ENCODE data around the gene ZBTB8OS. TPM values are rescaled to one million over a fixed set of nuclear protein-coding genes. Genes with fewer than 3 reads are reported as not detected.

Gene ZBTB8OS
- polyA plus RNA-seq, 1 donor from 2014 or later: 96.7 TPM

GRCh38 chr1:32618673-32619221 lies 31.6 kb downstream of the ZBTB8OS start:
- Histone ChIP-seq H3F3A (ENCODE audit: insufficient read depth, low read length, poor library complexity, severe bottlenecking) (no peaks in the 10 kb centered on the region), H3K79me2 (replicated peaks; ENCODE audit: insufficient read depth, low read length) (no peaks in the 10 kb centered on the region), H2AFZ (ENCODE audit: low read depth, low read length) (no peak overlapping the region), H3K9me2 (ENCODE audit: insufficient read depth, low read length) (no peaks in the 10 kb centered on the region), H3K9ac (ENCODE audit: low read length) (no peak overlapping the region), H4K20me1 (ENCODE audit: insufficient read depth) (no peaks in the 10 kb centered on the region), H3K36me3 (ENCODE audit: insufficient read depth, low read length) (no peaks in the 10 kb centered on the region), H3K4me2 (ENCODE audit: low read length) (no peak overlapping the region), H3K27ac (ENCODE audit: low read length) (no peak overlapping the region), H3K9me3 (ENCODE audit: low read length) (no peaks in the 10 kb centered on the region), H3K4me3 (ENCODE audit: low read length) (no peak overlapping the region), H3K27me3 (ENCODE audit: insufficient read depth, low read depth, low read length) (no peaks in the 10 kb centered on the region)
- TF ChIP-seq MXI1 (conservative IDR thresholded peaks at IDR 0.05; ENCODE audit: poor library complexity, severe bottlenecking) (no peak), EZH2 (IDR thresholded peaks at IDR 0.05; ENCODE audit: borderline replicate concordance, insufficient read depth, low read length, poor library complexity, severe bottlenecking) (no peak), CTCF (IDR thresholded peaks at IDR 0.05; ENCODE audit: poor library complexity, severe bottlenecking) (no peak), POLR2AphosphoS5 (IDR thresholded peaks at IDR 0.05) (no peak), REST (IDR thresholded peaks at IDR 0.05; ENCODE audit: borderline replicate concordance) (no peak), RAD21 (conservative IDR thresholded peaks at IDR 0.05) (no peak), EP300 (conservative IDR thresholded peaks at IDR 0.05; ENCODE audit: poor library complexity, severe bottlenecking) (no peak), SMC3 (conservative IDR thresholded peaks at IDR 0.05; ENCODE audit: poor library complexity) (no peak), TAF1 (IDR thresholded peaks at IDR 0.05; ENCODE audit: low read depth) (no peak)

DNA sequence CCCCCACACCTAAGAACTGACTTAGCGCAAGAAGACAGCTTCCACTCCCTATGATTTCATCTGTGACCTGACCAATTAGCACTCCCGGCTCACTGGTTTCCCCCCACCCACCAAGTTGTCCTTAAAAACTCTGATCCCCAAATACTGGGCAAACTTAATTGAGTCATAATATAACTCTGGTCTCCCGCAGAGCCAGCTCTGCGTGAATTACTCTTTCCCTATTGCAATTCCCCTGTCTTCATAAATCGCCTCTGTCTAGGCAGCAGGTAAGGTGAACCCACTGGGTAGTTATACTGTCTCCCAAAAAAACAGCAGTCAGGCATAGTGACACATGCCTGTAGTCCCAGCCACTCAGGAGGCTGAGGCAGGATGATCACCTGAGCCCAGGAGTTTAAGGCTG lies 36.9 kb downstream of the ZBTB8OS start:
- H2AFZ ChIP-seq (ENCODE audit: low read depth, low read length): no peak overlapping the region
- no peaks in the 10 kb centered on the region for H3F3A ChIP-seq (ENCODE audit: insufficient read depth, low read length, poor library complexity, severe bottlenecking)
- TF ChIP-seq MXI1 (conservative IDR thresholded peaks at IDR 0.05; ENCODE audit: poor library complexity, severe bottlenecking) (no peak), TAF1 (IDR thresholded peaks at IDR 0.05; ENCODE audit: low read depth) (no peak), POLR2AphosphoS5 (IDR thresholded peaks at IDR 0.05) (no peak), SMC3 (conservative IDR thresholded peaks at IDR 0.05; ENCODE audit: poor library complexity) (no peak), EZH2 (IDR thresholded peaks at IDR 0.05; ENCODE audit: borderline replicate concordance, insufficient read depth, low read length, poor library complexity, severe bottlenecking) (no peak), REST (IDR thresholded peaks at IDR 0.05; ENCODE audit: borderline replicate concordance) (no peak), CTCF (IDR thresholded peaks at IDR 0.05; ENCODE audit: poor library complexity, severe bottlenecking) (no peak), EP300 (conservative IDR thresholded peaks at IDR 0.05; ENCODE audit: poor library complexity, severe bottlenecking) (no peak), RAD21 (conservative IDR thresholded peaks at IDR 0.05) (no peak)
- no peak overlapping the region for H3K9ac ChIP-seq (ENCODE audit: low read length)
- H3K36me3 ChIP-seq (ENCODE audit: insufficient read depth, low read length): no peaks in the 10 kb centered on the region
- no peak overlapping the region for H3K27ac ChIP-seq (ENCODE audit: low read length)
- no peaks in the 10 kb centered on the region for H3K9me2 ChIP-seq (ENCODE audit: insufficient read depth, low read length)
- no peaks in the 10 kb centered on the region for H3K27me3 ChIP-seq (ENCODE audit: insufficient read depth, low read depth, low read length)
- no peaks in the 10 kb centered on the region for H3K9me3 ChIP-seq (ENCODE audit: low read length)
- H3K4me3 ChIP-seq (ENCODE audit: low read length): no peak overlapping the region
- no peak overlapping the region for H3K4me2 ChIP-seq (ENCODE audit: low read length)
- no peaks in the 10 kb centered on the region for H3K79me2 ChIP-seq (replicated peaks; ENCODE audit: insufficient read depth, low read length)
- no peaks in the 10 kb centered on the region for H4K20me1 ChIP-seq (ENCODE audit: insufficient read depth)

Data from neural cell (in vitro differentiated cells).